Subcutaneous abdominal adipose tissue (tissue), 5 donors: Measurements from ENCODE around the gene ATP6V0A1.

Experiments used
- H3K27ac ChIP-seq: one replicate; pipeline ENCODE4 v1.7.0; 2013; ENCODE audit warnings: low read depth, mild to moderate bottlenecking, inconsistent platforms, low read length, moderate library complexity
- H3K27me3 ChIP-seq, 5 donors: one replicate each; pipeline ENCODE4 v1.7.0; 2013; ENCODE audit warnings: low read length in 5 of 5, inconsistent platforms in 1 of 5; ENCODE audit not compliant: control insufficient read depth in 5 of 5, insufficient read depth in 4 of 5
- H3K36me3 ChIP-seq, 5 donors: one replicate each; pipeline ENCODE4 v1.7.0; 2013; ENCODE audit warnings: low read length in 5 of 5; ENCODE audit not compliant: control insufficient read depth in 5 of 5, insufficient read depth in 5 of 5
- H3K4me1 ChIP-seq, 5 donors: one replicate each; pipeline ENCODE4 v1.7.0; 2013; ENCODE audit warnings: low read length in 5 of 5, mild to moderate bottlenecking in 3 of 5, moderate library complexity in 1 of 5; ENCODE audit not compliant: control insufficient read depth in 5 of 5, insufficient read depth in 5 of 5
- H3K4me3 ChIP-seq, 5 donors: one replicate each; pipeline ENCODE4 v1.7.0; 2013; ENCODE audit warnings: low read length in 5 of 5, low read depth in 1 of 5
- H3K9ac ChIP-seq, 5 donors: one replicate each; pipeline ENCODE4 v1.7.0; 2013; ENCODE audit warnings: low read length in 5 of 5, mild to moderate bottlenecking in 4 of 5, moderate library complexity in 3 of 5
- H3K9me3 ChIP-seq, 5 donors: one replicate each; pipeline ENCODE4 v1.7.0; 2013; ENCODE audit warnings: low read length in 5 of 5; ENCODE audit not compliant: control insufficient read depth in 5 of 5
- donor health status: healthy.
- donor health status: healthy.
- donor health status: healthy.
- donor health status: healthy.
- donor health status: healthy.

The ATP6V0A1 gene

DNA sequence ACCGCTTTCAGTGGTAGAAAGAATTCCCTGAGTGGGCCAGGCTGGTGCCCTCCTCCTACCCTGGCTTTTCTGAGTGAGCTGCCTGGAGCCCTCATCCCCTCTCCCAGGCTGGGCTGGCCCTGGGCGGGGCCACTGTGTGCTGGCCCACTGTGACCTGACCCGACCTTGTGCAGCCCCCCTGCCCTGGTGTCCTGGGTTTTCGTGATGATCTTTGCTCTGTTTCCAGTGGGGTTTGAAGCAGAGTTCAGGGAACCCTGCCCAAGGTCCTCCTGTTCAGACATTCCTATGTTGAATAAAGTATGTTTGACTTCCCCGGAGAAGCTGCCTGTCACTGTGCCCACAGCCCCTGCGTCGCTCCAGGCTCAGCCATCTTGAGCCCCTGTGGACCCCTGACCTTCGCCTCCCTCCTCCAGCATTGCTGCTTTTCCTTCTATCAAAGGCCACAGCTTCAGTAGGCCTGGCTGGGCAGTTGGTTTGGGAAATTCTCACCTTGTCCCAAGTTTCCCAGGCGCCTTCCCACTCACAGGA, 63.6 kb downstream of the ATP6V0A1 start:
- peak overlapping the region in 3 of 5 donors; percentile 42 to 56 (median 44) for H3K9ac ChIP-seq

GRCh38 chr17:42522798-42523278, 64.2 kb downstream of the ATP6V0A1 start:
- H3K9ac ChIP-seq: peak overlapping the region in 3 of 5 donors; percentile 42 to 56 (median 44)

More for the DNA sequence above, 63.6 kb downstream of the ATP6V0A1 start:
- H3K4me3 ChIP-seq: peak overlapping the region in 1 of 5 donors; percentile 25
- peaks cover 50 to 80% (median 71%) of the 10 kb centered on the region in 5 donors for H3K4me1 ChIP-seq
- no peaks in the 10 kb centered on the region for H3K27me3 ChIP-seq
- H3K9me3 ChIP-seq: no peaks in the 10 kb centered on the region
- H3K27ac ChIP-seq: peak overlapping the region; percentile 100
- peaks cover 0 to 13% (median 2%) of the 10 kb centered on the region in 5 donors for H3K36me3 ChIP-seq

DNA sequence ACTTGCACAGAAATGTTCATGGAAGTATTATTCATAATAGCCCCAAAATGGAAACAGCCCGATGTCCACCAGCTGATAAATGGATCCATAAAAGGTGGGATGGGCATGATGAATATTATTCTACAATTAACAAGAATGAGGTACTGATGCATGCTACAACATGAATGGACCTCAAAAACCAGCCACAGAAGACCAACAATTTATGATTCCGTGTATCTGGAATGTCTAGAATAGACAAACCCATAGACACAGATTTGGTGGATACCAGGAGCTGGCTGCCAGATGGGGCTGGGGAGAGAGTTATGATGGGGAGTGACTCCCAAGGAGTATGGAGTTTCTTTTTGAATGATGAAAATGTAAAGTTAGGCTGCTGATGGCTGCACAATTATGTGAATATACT, 66.5 kb downstream of the ATP6V0A1 start:
- Histone ChIP-seq H3K27me3 (no peaks in the 10 kb centered on the region), H3K27ac (no peak overlapping the region), H3K4me1 (peaks cover 24 to 51% (median 43%) of the 10 kb centered on the region in 5 donors), H3K9me3 (no peaks in the 10 kb centered on the region), H3K4me3 (no peak overlapping the region), H3K36me3 (peaks cover 0 to 13% (median 2%) of the 10 kb centered on the region in 5 donors), H3K9ac (no peak overlapping the region)

More at GRCh38 chr17:42522798-42523278, 64.2 kb downstream of the ATP6V0A1 start:
- Histone ChIP-seq H3K9me3 (no peaks in the 10 kb centered on the region), H3K4me1 (peaks cover 47 to 75% (median 67%) of the 10 kb centered on the region in 5 donors), H3K27me3 (no peaks in the 10 kb centered on the region), H3K27ac (peak overlapping the region; percentile 100), H3K4me3 (no peak overlapping the region), H3K36me3 (peaks cover 0 to 13% (median 2%) of the 10 kb centered on the region in 5 donors)

- H3K4me3 ChIP-seq: no peak overlapping the region
- H3K27me3 ChIP-seq: no peaks in the 10 kb centered on the region
- no peaks in the 10 kb centered on the region for H3K9me3 ChIP-seq
- peak overlapping the region; percentile 60 for H3K27ac ChIP-seq
- peaks cover 18 to 43% (median 35%) of the 10 kb centered on the region in 5 donors for H3K4me1 ChIP-seq
- H3K36me3 ChIP-seq: peaks cover 0 to 13% (median 2%) of the 10 kb centered on the region in 5 donors
- no peak overlapping the region for H3K9ac ChIP-seq
These were observed 67.4 kb downstream of the ATP6V0A1 start for GRCh38 chr17:42526031-42526444.

DNA sequence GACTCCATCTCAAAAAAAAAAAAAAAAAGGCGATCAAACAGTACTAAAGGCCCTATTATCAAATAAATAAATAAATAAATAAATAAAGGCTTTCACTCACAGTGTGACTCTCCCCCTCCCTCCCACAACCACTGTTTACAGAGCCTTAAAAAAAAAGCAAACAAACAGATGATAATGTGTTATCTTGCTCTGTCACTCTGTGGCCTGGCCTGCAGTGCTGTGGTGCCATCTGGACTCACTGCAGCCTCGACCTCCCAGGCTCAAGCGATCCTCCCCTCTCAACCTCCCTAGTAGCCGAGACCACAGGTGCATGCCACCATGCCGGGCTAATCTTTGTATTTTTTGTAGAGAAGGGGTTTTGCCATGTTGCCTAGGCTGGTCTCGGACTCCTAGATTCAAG, 69.3 kb downstream of the ATP6V0A1 start:
- H3K36me3 ChIP-seq: no peaks in the 10 kb centered on the region

GRCh38 chr17:42529061-42529460, 70.4 kb downstream of the ATP6V0A1 start:
- H3K27me3 ChIP-seq: no peaks in the 10 kb centered on the region
- peaks cover 2 to 26% (median 18%) of the 10 kb centered on the region in 5 donors for H3K4me1 ChIP-seq
- no peak overlapping the region for H3K4me3 ChIP-seq
- H3K36me3 ChIP-seq: no peaks in the 10 kb centered on the region
- no peak overlapping the region for H3K27ac ChIP-seq
- no peak overlapping the region for H3K9ac ChIP-seq
- H3K9me3 ChIP-seq: no peaks in the 10 kb centered on the region

More for the DNA sequence above, 69.3 kb downstream of the ATP6V0A1 start:
- no peaks in the 10 kb centered on the region for H3K27me3 ChIP-seq
- H3K9me3 ChIP-seq: no peaks in the 10 kb centered on the region
- no peak overlapping the region for H3K27ac ChIP-seq
- no peak overlapping the region for H3K4me3 ChIP-seq
- H3K9ac ChIP-seq: no peak overlapping the region
- peaks cover 2 to 33% (median 23%) of the 10 kb centered on the region in 5 donors for H3K4me1 ChIP-seq

DNA sequence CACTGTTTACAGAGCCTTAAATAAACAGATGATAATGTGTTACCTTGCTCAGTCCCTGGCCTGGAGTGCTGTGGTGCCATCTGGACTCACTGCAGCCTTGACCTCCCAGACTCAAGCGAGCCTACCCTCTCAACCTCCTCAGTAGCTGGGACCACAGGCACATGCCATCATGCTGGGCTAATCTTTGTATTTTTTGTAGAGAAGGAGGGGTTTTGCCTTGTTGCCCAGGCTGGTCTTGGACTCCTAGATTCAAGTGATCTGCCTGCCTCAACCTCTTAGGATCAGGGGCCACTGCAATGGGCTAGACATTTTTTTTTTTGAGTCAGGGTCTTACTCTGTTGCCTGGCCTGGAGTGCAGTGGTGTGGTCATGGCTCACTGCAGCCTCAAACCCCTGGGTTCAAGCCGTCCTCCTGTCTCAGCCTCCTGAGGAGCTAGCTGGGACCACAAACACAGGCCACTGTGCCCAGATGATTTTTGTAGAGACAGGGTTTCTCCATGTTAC, 72.3 kb downstream of the ATP6V0A1 start:
- Histone ChIP-seq H3K9ac (peak overlapping the region in 1 of 5 donors; percentile 20), H3K27me3 (no peaks in the 10 kb centered on the region), H3K4me1 (peaks cover 7 to 33% (median 26%) of the 10 kb centered on the region in 5 donors), H3K36me3 (no peaks in the 10 kb centered on the region), H3K4me3 (no peak overlapping the region), H3K27ac (peak overlapping the region; percentile 54), H3K9me3 (no peaks in the 10 kb centered on the region)

DNA sequence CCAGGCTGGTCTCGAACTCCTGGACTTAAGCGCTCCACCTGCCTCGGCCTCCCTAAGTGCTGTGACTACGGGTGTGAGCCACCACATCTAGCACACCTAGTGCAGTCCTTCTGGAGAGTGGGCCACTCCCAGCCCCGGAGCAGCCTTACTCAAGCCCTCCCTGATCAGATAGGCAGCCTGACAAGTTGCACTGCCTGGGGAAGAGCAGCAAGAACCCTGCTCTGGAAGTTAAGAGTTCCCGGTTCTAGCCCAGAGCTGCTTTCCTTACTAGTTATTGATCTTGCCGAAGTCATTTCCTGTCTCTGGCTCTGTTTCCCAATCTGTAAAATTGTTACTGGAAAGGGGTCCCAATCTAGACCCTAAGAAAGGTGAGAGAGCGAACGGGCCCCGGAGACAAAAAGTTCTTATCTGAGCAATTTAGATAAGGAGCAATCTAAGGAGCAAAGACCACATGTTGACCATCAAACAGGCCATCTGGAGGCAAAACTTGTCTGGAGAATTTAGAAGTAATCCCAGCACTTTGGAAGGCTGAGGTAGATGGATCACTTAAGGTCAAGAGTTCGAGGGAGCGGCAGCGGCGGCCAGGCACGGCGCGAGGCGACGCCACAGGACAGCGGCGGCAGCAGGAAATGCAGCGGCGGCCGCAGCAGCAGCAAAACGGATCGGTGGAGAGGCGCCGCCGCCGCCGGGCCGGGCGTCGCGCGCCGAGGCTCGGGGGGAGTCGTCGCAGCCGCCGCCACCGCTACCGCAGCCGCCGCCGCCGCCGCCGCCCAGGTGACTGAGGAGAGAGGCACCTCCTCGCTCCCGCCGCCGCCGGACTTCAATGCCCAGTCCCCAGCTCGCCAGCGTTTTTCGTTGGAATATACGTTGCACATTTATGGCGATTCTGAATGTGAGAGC, 73.0 kb downstream of the ATP6V0A1 start:
- H3K9ac ChIP-seq: peak overlapping the region in 2 of 5 donors; percentile 20 to 68

DNA sequence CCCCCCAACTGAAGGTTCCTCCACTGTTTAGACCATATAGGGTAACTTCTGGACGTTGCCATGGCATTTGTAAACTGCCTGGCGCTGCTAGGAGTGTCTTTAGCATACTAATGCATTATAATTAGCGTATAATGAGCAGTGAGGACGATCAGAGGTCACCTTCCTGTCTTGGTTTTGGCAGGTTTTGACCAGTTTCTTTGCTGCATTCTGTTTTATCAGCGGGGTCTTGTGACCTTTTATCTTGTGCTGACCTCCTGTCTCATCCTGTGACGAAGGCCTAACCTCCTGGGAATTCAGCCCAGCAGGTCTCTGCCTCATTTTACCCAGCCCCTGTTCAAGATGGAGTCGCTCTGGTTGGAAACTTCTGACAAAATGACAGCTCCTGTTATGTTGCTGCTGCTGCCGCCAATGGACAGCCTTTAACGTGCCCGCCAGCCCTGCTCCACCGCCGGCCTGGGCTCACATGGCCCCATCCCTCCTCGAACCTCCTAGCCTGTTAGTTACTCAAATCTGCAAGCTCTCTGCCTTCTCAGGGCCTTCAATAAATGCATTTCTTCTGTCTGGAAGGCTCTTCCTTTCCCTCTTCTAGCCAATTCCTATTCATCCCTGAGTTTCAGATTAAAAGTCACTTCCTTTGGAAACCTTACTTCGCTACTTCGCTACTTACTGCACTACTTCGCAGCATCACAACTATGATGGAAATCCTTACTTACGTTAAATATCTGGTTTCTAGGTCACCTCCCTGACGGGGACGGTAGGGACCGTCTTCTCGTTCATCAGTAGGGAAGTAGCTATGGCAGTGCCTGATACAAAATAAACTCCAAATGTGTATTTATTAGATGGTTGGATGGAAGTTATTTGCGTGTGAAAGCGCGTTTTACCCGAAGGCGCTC, 76.7 kb downstream of the ATP6V0A1 start:
- peaks cover 0 to 25% (median 15%) of the 10 kb centered on the region in 5 donors for H3K36me3 ChIP-seq
- peaks cover 7 to 39% (median 33%) of the 10 kb centered on the region in 5 donors for H3K4me1 ChIP-seq
- no peaks in the 10 kb centered on the region for H3K9me3 ChIP-seq
- no peaks in the 10 kb centered on the region for H3K27me3 ChIP-seq
- peak overlapping the region; percentile 53 to 95 (median 83) for H3K9ac ChIP-seq
- H3K4me3 ChIP-seq: peak overlapping the region; percentile 67 to 84 (median 78)
- H3K27ac ChIP-seq: peak overlapping the region; percentile 99

More for the DNA sequence above, 73.0 kb downstream of the ATP6V0A1 start:
- Histone ChIP-seq H3K9me3 (no peaks in the 10 kb centered on the region), H3K27me3 (no peaks in the 10 kb centered on the region), H3K4me3 (peak overlapping the region; percentile 54 to 75 (median 67)), H3K27ac (peak overlapping the region; percentile 54), H3K4me1 (peaks cover 5 to 29% (median 26%) of the 10 kb centered on the region in 5 donors), H3K36me3 (no peaks in the 10 kb centered on the region)
